Thoracic aorta (tissue), 2 donors: ENCODE data around the gene RNF166. TPM values are rescaled to one million over a fixed set of nuclear protein-coding genes. Genes with fewer than 3 reads are reported as not detected.

Experiments used
- ATAC-seq: fragments of 150-250 bp; one replicate; pipeline ENCODE4 v1.8.0; 2017; ENCODE audit warnings: low read depth; ENCODE audit not compliant: insufficient number of reproducible peaks, low FRiP score
- DNase-seq: peaks from one replicate; pipeline ENCODE4 v3.0.0-alpha.2; 2020; ENCODE audit warnings: low spot score
- H3K27ac ChIP-seq, 2 donors: fragments of 200-600 bp; sonication (generic); 1 replicate in 1 of 2; 2 replicates in 1 of 2; pipeline ENCODE4 v1.5.1; 2016; ENCODE audit warnings: mild to moderate bottlenecking in 2 of 2, moderate library complexity in 2 of 2
- H3K27me3 ChIP-seq: fragments of 200-600 bp; sonication (generic); replicated peaks from 2 replicates; pipeline ENCODE4 v1.6.0; 2016; ENCODE audit warnings: mild to moderate bottlenecking; ENCODE audit not compliant: insufficient read depth
- H3K36me3 ChIP-seq: fragments of 200-600 bp; sonication (generic); one replicate; pipeline ENCODE4 v1.5.1; 2016
- H3K4me1 ChIP-seq, 2 donors: fragments of 200-600 bp; sonication (generic); 1 replicate in 1 of 2; 2 replicates in 1 of 2; pipeline versions ENCODE4 v1.5.1 to v1.6.0; 2016; ENCODE audit warnings: low read depth in 2 of 2, mild to moderate bottlenecking in 1 of 2; ENCODE audit not compliant: control insufficient read depth in 1 of 2
- H3K4me3 ChIP-seq: fragments of 200-600 bp; sonication (generic); 2 replicates; pipeline ENCODE4 v1.5.1; 2016; ENCODE audit warnings: mild to moderate bottlenecking
- H3K9me3 ChIP-seq: fragments of 200-600 bp; sonication (generic); 2 replicates; pipeline ENCODE4 v1.5.1; 2016
- CTCF ChIP-seq: fragments of 200-600 bp; sonication (generic); IDR thresholded peaks from one replicate; pipeline ENCODE4 v1.5.1; 2019; ENCODE audit warnings: antibody characterized with exemption
- total RNA-seq, 2 donors: library from RNA; depleted of rRNA; stranded (reverse); fragments of >200 nt; gene quantifications; one replicate each; pipeline versions ENCODE4 v1.1.0 to v1.2.3, GENCODE V29; 2016

Gene RNF166
- total RNA-seq, 2 donors from 2014 or later = 20.7 to 36.6 TPM

GRCh38 chr16:88680554-88681083 lies 25.6 kb downstream of the RNF166 start:
- Histone ChIP-seq H3K36me3 (no peaks in the 10 kb centered on the region), H3K4me3 (no peak overlapping the region), H3K4me1 (no peaks in the 10 kb centered on the region), H3K27me3 (no peaks in the 10 kb centered on the region), H3K9me3 (no peaks in the 10 kb centered on the region), H3K27ac (no peak overlapping the region)
- DNase-seq (no peak), ATAC-seq (no peak)
- TF ChIP-seq CTCF = no peak

GRCh38 chr16:88678224-88678979 lies 27.8 kb downstream of the RNF166 start:
- DNase-seq = no peak
- no peak for TF ChIP-seq CTCF
- H3K36me3 ChIP-seq = no peaks in the 10 kb centered on the region
- no peaks in the 10 kb centered on the region for H3K9me3 ChIP-seq
- no peak for ATAC-seq
- H3K4me3 ChIP-seq = no peak overlapping the region
- H3K4me1 ChIP-seq = no peaks in the 10 kb centered on the region
- no peaks in the 10 kb centered on the region for H3K27me3 ChIP-seq
- no peak overlapping the region for H3K27ac ChIP-seq

- no peaks in the 10 kb centered on the region for H3K4me1 ChIP-seq
- no peak for TF ChIP-seq CTCF
- no peaks in the 10 kb centered on the region for H3K27me3 ChIP-seq
- no peaks in the 10 kb centered on the region for H3K9me3 ChIP-seq
- no peak for DNase-seq
- H3K27ac ChIP-seq = no peak overlapping the region
- no peaks in the 10 kb centered on the region for H3K36me3 ChIP-seq
- no peak for ATAC-seq
- no peak overlapping the region for H3K4me3 ChIP-seq
Measured at GRCh38 chr16:88677721-88678120, 28.5 kb downstream of the RNF166 start.

- DNase-seq = no peak
- H3K27me3 ChIP-seq = no peaks in the 10 kb centered on the region
- no peaks in the 10 kb centered on the region for H3K9me3 ChIP-seq
- no peak overlapping the region for H3K27ac ChIP-seq
- H3K4me3 ChIP-seq = no peak overlapping the region
- no peaks in the 10 kb centered on the region for H3K36me3 ChIP-seq
- no peak for TF ChIP-seq CTCF
- no peaks in the 10 kb centered on the region for H3K4me1 ChIP-seq
- ATAC-seq = no peak
Measured at GRCh38 chr16:88676502-88677242, 29.5 kb downstream of the RNF166 start.

GRCh38 chr16:88673716-88674379 lies 32.4 kb downstream of the RNF166 start:
- H3K9me3 ChIP-seq = no peaks in the 10 kb centered on the region
- H3K36me3 ChIP-seq = no peaks in the 10 kb centered on the region
- H3K27ac ChIP-seq = no peak overlapping the region
- no peak overlapping the region for H3K4me3 ChIP-seq
- TF ChIP-seq CTCF = no peak
- H3K27me3 ChIP-seq = no peaks in the 10 kb centered on the region
- H3K4me1 ChIP-seq = no peaks in the 10 kb centered on the region
- DNase-seq (no peak), ATAC-seq (no peak)
